LNCAP (cell line): ENCODE measurements around the gene SETD5.

Experiments used
- CTCF ChIP-seq: fragments of 450-650 bp; IDR thresholded peaks from 2 replicates; pipeline ENCODE4 v1.5.1; 2017; ENCODE audit warnings: mild to moderate bottlenecking

SETD5 gene

GRCh38 chr3:9485248-9485647 lies 87.8 kb downstream of the SETD5 start:
- no peak for TF ChIP-seq CTCF

DNA sequence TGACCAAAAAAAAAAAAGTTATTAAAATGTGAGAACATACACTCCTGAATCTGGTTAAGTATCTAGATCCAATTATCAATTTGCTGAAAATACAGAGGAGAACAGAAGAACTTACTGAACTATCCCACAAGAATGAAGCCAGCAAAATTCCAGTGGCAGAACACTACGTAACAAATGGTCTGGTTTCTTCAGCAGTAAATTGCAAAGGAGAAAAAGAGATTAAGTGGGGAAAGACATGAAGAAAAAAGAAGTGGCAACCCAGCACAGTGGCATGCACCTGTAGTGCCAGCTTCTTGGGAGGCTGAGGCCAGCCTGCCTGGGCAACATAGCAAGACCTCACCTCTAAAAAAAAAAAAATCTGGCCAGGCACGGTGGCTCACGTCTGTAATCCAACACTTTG lies 94.1 kb downstream of the SETD5 start:
- TF ChIP-seq CTCF, result no peak

GRCh38 chr3:9496893-9497292 lies 99.5 kb downstream of the SETD5 start:
- TF ChIP-seq CTCF, result no peak

DNA sequence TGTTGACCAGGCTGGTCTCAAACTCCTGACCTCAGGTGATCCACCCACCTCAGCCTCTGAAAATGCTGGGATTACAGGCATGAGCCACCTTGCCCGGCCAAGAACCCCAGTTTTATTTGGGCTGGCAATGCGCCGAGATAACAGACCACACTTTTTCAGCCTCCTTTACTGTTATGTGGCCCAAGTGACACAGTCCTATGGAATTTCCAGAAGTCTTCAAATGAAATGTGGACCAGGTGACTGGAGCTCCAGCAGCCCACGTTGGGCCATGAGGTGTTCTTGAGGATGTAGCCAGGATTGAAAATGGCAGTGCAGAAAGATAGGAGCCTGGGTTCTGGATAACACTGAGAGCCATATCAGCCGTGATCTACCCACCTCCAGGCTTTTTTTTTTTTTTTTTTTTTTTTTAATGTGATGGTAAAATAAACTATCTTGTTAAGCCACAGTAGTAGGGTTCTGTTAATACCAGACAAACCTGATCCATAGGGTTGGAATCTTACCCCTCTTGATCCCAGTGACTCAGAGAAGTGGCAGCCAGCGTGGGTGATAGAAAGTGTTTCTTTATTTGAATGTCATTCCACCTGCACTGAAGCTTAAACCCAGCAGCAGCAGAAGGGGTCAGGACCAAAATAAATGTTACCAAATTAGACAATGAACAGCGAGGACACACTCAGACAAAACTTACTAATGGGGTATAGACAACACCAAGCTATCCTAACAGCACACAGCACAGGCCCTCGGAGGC lies 100.6 kb downstream of the SETD5 start:
- no peak for TF ChIP-seq CTCF

DNA sequence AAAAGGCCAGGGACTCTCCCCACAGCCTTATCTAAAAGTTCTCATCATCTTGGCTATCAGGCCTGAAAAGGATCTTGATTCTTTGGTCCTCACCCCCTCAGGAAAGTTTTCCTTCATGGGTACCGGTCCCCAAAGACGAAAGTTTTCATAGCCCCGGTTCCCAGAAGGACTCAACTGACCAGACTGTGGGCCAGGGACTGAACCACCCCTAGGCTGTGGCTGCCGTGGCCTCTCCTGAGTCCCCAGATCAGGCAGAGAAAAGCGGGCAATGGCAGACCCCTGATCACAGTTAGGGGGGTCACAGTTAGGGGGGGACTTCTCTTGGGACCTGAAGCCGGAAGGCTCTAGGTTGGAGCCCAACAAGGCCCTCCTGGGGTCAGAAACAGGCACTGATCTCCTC lies 101.4 kb downstream of the SETD5 start:
- no peak for TF ChIP-seq CTCF

GRCh38 chr3:9499455-9500107 lies 102.2 kb downstream of the SETD5 start:
- TF ChIP-seq CTCF, result no peak

DNA sequence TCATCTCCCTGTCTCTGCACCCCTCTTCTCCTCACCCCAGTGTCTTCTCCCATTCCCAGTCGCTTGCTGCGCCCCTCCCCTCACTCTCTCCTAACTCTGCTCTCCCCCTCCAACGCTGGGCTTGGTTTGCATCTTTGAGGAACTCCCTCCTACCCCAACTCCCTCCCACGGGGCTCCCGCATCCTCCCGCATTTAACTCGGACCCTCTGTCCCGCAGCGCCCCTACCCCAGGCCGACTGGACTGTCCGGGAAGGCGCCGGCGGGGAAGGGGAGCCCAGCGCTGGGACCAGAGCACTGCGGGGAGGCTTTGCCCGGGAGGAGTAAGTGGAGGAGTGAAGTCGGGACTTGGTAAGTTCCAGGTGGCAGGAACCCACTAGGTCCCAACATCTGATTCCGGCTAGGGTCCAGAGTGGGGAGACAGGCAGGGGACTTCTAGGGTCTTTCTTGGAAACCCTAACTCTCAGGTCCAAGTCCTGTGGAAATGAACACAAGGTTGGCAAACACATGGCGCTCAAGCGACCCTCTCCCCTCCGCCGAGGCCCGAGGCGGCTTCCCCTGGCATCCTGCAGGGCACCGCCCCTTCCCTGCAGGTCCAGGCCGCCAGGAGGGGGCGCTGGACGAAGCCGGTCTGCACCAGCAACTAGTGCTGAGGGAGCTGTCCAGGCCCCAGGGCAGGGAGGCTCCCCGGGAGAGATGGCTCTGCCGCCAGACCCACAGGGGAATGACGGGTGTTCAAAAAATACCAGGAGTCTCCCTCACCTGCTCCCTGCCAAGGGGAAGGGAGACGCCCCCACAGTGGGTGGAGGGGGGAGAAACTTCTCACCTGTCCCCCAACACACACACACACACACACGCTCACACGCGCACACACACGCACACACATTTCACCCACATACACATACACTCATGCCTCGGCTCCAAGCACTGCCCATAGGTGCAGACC lies 103.0 kb downstream of the SETD5 start:
- TF ChIP-seq CTCF, result peak; percentile 88
